DMS53 (cell line): ENCODE results near the gene KCTD15.

Experiments
- DNase-seq: peaks from one replicate; lab custom pipeline; 2025; lab: John Stamatoyannopoulos, UW

The KCTD15 gene, protein sequence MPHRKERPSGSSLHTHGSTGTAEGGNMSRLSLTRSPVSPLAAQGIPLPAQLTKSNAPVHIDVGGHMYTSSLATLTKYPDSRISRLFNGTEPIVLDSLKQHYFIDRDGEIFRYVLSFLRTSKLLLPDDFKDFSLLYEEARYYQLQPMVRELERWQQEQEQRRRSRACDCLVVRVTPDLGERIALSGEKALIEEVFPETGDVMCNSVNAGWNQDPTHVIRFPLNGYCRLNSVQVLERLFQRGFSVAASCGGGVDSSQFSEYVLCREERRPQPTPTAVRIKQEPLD

DNA sequence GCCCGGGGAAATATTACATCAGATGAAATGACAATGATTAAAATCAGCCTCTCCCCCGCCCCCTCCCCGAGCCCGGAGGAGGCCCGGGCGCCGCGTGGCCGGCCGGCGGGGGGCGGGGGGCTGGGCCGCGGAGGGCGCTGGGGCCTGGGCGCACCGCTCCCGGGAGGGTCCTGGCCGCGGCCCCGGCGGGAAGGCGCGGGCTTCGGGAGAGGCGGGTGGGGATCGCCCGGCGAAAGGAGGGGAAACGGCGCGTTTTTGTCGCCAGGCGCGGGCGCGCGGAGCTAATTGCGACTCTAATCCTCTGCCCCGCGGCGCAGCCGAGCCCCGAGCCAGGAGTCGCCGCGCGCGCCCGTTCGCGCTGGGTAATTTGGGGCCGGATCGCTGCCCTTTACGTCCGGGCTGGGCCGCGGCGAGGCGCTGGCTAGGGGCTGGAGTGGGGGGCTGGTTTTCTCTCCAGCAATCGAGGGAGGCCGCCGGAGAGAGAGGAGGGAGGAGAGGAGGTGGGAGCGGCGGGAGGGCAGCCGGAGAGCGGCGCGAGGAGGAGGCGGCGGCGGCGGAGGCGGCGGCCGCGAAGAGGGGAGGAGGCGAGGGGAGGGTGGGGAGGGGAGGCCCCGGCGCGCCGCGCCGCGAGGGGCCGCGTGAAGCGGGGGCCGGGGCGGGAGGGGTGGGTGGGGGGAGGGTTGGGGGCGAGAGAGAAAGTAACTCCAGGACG, at the start of gene KCTD15:
TSS of gene KCTD15 (plus strand) at position 707 of the 712 bp plus-strand sequence. CDS start 3,585 bp downstream, outside the sequence.
- DNase-seq: no peak

GRCh38 chr19:33747273-33747672, 49.4 kb upstream of the KCTD15 start:
- DNase-seq: no peak

DNA sequence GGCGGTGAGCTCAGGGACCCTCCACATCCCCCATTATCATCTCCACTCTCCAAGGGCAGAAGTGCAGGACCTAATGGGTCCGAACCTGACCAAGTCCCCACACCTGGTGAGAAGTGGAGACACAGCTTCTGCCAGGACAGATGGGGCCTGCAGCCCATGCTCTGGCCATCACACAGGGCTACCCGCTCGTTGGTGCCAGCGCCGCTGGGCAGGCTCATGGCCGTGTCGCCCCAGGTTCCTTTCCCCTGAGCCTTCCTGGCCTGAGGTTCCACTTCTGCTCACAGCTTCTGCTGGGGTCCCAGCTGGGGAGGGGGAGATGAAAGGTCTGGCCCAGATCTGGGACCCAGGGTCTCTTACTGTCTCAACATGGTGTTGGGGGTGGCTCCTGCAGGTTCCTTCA, 48.4 kb upstream of the KCTD15 start:
- DNase-seq: no peak

GRCh38 chr19:33749016-33749415, 47.7 kb upstream of the KCTD15 start:
- no peak for DNase-seq

- no peak for DNase-seq
These were observed 47.0 kb upstream of the KCTD15 start for GRCh38 chr19:33749619-33750175.

DNA sequence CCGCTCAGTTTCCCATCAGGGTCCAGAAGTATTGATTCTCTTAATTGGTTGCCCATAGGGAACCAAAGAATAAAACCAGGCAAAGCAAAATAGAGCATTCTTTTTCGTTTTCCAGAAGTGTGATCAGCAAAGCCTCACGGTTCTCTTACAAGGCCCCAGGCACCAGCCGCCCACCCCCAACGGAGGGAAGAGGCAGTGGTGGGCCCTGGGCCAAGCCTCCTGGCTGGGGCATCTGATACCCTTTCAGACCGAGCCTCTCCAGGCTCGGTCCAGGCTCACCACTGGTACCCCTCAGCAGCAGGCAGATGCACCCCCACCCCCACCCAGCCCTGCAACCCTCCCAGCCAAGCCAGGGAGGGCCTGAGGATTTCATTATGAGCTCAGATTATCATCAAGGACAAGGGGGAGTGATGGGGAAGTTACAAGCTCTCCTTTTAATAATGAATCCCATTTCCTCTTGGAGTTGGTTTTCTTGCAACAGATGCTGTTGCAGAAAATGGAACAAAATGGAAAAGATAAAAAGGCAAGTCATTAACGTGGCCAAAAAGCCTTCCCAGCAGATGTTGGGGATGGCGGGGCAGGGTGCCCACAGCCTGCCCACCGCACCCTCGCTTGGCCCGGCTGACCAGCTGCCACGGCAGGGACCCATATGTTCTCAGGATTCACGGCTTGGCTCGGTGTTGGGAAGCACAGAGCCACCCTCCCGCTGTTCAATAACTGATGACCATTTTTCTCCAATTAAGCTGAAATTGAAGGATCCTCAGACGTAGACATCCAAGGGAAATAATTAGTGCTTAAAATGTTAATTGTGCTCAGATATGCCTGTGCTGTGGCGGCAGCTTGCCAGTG, 45.9 kb upstream of the KCTD15 start:
- DNase-seq: no peak

DNA sequence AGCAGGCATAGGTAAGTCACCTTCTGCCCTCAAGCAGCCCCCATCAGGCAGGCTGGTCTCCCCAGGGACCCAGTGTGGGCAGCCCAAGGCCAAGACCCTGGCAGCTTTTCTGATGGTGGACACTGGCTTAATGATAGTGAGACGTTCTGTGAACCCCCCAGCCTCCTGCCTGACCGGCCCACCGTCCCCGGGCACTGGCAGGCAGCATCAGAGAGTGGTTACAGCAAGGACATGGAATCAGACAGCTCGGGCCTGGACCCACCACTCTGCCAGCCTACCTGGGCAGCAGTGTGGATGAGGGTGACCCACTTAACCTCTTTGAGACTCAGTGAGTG, 45.3 kb upstream of the KCTD15 start:
- no peak for DNase-seq

DNA sequence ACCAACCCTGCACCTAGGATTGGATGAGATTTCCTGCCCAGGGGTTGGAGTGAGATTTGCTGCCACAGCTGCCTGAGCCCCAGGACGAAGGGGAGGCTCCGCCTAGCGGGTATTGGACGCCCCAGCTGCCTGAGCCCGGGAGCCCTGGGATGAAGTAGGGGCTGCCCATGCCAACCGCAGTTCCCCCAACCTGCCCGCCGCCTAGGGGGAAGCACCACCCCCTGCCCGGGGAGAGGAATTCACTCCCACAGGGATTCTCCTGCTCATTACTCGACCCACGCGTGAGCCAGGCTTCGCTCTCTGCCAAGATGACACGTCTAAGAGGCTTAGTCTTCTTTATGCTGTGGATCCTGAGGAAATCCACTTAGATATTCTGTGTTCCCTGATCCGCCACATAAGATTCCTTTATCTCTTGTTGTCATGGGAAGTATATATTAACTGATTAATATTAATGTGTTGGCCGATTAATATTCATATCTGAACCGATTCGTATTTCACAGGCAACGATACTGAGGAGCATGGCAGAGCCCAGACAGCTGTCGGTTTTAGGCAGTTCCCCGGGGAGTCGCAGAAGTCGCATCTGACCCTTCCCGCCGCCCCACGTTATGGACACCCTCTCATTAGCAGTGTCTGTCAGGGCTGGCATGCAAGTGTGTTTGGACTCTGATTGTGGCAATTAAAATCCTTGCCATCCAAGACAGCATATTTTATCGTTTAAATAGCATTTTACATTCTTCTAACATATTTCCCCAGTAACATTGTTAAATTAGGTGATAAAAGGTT, 44.5 kb upstream of the KCTD15 start:
- no peak for DNase-seq

GRCh38 chr19:33752945-33753344, 43.7 kb upstream of the KCTD15 start:
- no peak for DNase-seq

DNA sequence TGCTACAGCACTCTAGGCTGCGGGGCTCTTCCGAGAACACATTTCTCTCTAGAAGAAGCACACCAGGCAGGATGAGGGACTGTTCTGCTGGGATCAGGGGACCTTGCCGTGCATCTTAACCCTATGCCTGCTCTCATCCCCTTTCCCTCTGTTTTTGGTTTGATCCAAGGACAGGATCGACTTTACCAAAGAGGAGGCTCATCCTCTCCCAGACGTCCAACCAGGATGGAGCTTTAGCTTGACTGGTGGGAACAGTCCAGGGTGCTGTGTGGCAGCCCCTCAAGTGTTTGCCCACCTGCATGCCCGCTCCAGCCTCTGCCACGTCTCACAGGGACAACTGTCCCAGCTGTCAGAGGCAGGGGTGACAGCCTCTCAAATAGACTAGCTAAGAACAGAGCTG, 42.3 kb upstream of the KCTD15 start:
- no peak for DNase-seq

DNA sequence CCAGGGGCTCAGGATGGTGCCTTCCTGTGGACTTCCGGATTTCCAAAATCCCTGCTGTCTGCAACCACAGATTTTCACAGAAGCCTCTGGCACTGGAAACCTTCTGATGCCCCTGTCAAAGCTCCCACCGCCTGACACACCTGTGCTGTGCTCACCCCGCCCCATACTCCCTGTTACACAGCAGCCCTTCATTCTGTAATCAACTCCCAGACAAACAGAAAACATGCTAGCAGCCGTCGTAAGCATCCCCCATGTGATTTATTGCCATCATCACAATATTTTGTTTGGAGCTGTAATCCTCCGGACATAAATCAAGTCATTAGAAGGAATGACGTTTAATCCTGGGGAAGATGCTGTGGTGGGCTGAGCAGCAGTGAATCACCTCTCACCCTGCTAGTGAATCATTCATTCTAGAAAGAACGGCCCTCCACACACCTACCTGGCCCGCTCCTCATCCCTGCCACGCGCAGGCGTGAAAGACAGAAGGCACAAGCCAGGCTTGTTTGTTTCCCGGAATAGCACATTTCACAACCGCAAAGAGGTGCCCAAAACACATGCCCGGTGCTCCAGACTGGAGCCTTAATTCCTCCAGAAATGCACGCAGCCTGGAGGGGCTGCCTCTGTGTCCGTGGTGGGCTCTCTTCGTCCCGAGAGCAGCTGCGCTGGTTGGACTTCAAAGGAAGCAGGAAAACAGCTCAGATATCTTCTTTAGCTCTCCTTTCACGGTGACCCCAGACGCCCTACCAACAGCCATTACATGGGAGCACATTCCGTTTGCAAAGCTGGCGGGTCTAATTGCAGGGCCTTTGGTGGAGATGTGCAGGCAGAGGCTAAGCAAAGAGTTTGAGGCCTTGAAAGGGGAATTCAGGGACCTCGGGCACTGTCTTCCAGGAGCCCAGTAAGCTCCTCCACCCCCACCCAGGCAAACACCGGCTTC, 41.3 kb upstream of the KCTD15 start:
- no peak for DNase-seq

DNA sequence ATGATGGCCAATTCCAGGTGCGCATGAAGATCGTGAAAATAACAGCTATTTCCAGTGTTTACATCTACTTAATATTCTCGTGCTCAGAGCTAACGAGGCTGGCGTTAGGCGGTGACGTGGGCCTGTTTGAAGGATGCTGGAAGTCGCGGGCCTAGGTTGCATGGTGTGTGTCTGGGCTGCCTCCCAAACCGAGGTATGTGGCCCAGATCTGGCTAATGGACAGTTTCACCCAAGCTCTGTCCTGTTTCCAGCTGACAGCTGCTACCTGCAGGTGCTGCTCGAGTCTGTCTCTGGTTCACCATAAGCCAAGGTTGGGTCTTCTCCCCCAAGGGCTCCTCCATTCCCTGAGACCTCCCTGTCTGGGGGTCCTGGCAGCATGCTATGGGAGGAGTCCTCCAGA, 40.5 kb upstream of the KCTD15 start:
- DNase-seq: no peak

DNA sequence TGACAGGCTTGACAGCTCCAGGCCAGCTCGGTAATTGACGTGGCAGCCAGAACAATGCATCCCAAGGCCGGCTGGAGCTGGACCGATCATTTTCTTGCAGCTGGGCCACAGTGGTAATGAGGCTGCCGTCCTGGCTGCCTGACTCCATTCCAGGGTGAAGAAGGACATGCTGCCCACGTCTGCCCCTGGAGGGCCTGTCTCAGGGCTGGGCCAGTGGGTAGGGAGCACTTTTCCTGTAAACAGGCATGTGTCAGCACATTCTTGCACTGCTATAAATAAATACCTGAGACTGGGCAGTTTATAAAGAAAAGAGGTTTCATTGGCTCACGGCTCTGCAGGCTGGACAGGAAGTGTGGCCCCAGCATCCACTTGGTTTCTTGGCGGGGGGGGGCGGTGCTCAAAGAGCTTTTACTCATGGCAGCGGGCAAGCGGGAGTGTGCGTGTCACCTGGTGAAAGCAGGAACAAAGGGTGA, 38.1 kb upstream of the KCTD15 start:
- no peak for DNase-seq

- DNase-seq: no peak
These were observed 37.3 kb upstream of the KCTD15 start for GRCh38 chr19:33759356-33759755.

DNA sequence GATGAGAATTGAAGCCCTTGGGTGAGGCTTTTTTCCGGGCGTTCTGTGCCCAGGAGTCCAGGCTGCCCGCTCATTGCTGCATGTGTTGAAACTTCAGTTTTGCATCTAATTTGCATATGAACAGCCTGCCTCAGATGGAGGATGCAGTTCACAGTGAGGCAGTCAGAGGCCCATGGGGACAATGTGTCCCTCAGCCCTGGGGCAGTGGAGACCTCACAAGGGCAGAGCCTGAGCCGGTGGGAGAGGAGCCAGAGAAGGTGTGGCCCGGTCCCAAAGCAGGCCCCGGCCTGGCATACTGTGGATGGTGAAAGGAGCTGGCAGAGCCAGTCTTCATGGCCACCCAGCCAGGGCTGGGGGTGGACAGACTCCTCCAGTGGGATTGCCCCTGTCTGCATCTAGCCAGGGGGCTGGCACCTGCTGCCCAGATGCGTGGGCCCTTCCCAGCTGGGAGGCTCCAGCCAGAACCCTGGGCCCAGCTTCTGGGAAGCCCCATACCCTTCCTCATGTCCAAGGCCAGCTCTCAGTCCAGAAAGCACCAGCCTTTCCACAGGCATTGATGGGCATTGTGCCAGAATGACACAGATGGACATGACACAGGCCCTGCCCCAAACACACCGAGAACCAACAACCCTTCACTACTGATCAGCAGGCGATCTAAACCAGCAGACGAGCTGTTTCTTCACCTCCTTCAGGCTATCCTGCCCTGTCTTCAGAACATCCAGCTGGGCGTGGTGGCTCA, 32.9 kb upstream of the KCTD15 start:
- no peak for DNase-seq

GRCh38 chr19:33766623-33767022, 30.0 kb upstream of the KCTD15 start:
- DNase-seq: no peak

DNA sequence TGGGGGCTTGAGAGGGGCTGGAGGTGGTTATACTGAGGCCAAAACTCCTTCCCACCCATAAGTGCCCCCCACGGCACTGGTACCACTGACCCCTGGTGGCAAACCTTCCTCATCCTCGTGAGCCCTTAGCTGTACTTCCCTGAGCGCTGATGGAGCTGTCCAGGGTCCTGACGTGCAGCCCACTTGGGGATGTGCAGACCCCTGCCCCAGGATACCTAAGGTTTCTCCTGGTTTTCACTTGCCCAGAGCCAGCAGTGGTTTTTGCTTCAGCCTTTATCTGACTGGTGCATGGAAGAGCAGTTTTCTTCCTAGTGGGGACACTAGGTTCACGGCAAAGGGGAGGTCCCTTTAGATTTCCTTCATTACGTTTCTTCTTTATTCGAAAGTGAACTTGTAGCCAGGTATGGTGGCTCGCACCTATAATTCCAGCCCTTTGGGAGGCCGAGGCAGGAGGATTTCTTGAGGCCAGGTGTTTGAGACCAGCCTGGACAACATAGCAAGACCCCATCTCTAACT, 28.7 kb upstream of the KCTD15 start:
- no peak for DNase-seq

GRCh38 chr19:33769208-33769607, 27.5 kb upstream of the KCTD15 start:
- DNase-seq: no peak

DNA sequence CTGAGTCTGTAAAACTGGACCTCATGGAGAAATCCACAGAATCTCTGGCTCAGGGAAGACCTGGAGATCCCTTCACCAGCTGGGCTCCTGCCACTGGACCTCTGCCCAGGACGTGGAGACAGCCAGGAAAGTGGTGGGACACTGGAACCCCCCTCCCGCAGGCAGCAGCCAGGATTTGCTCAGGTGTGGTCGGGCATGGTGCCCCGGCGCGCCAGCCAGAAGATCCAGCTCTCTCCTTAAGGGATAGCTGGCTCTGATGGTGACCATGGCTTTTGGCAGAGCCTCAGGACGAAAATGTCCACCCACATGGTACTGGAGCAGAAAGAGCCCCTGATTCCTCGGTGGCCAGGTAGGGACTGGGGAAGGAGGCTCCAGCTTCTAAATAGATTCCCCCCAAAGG, 26.6 kb upstream of the KCTD15 start:
- DNase-seq: no peak
